NCI-H446 treated with DMSO at 0.1 percent for 48 hours (cell line): ENCODE results near the gene WDFY4.
A peak's percentile ranks its signal among the peaks of the same experiment; 100 is the strongest.

Source experiments
- DNase-seq: peaks from one replicate; lab custom pipeline; 2025; lab: John Stamatoyannopoulos, UW

The WDFY4 gene

DNA sequence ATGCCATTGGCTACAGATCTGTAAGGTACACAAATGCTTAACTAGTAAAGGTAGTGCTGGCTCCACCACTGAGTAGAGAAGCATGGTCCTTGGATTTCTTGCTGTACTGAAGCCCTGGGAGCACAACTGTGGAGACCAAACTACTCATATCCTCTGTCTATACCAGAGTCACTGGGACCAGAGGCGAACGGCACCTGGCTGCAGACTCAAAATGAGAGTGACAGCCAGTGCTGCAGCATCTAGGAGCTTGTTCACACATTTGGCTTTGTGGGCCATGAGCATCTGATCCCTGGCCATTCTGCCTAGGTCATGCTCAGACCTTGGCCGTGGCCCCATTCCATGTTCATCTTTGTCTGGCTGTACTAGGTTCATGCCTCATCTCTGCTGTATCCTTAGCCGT lies 223.1 kb downstream of the WDFY4 start:
- DNase-seq = no peak

DNA sequence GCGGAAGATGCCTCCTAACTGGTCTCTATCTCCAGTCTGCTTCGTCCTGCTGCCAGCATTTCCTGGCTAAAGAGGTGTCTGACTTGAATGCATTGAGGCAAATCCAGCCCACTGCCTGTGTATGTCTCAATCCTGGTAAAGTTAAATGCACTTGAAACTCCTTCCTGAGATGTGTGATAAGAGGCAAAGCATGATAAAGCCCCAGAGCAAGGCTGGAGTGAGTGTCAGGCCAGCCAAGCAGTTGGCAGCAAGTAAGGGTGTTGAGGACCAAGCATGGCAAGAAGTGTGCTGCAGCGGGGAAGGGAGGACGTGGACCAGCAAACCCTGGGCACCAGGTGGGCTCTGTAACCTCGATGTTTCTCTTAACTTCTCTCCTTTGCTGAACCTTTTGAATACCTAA lies 225.9 kb downstream of the WDFY4 start:
- DNase-seq = no peak

DNA sequence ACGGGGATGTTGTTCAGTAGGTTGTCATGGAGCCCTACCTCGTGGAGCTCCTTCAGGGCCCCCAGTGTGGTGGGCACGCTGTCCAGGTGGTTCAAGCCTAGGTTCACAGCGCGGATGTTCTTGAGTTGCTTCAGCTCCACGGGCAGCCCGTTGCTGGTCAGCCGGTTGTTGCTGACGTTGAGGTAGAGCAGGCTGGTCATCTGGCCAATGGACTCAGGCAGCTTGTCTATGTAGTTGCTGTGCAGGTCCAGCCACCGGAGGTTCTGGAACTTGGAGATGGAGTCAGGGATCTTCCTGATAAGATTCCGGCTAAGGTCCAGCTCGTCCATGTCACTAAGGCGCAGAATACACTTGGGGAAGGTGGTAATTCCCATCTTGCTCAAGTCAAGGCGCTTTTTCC lies 229.0 kb downstream of the WDFY4 start:
- no peak for DNase-seq

DNA sequence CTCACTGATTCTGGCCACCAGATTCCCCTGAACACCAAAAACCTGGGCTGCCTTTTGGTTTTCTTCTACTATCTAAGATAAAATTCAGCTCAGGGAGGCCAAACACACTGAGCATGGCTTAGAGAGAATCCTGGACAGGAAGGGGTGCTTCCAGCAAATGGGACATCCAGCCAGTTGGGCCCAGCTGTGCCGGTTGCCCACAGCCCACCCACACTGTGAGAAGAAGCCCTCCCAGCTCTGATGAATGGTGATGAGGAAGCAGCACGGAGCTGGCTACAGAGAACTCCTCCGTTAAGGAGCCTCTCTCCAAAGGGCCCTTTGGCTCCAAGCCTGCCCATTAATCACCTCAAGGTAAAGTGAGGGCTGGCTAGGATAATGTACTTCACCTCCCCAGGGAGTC lies 239.1 kb downstream of the WDFY4 start:
- DNase-seq = no peak

DNA sequence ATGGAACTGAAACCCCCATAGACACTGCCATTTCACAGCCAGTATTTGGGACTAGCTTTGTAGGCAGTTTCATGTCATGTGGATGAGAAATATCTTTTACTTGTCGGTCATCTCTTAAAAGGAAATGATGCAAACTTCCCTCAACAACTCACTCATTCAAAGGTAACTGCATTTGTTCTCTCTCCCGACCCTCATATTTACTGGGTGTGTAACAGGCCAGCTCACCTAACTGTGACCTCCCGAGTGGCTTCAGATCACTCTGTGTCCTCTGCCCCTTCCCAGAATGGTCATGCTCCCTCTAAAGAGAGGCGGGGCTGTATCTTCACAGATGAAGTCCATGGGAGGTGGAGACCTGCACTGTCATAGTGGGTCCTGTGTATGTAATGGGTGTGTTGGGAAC lies 240.3 kb downstream of the WDFY4 start:
- no peak for DNase-seq

DNA sequence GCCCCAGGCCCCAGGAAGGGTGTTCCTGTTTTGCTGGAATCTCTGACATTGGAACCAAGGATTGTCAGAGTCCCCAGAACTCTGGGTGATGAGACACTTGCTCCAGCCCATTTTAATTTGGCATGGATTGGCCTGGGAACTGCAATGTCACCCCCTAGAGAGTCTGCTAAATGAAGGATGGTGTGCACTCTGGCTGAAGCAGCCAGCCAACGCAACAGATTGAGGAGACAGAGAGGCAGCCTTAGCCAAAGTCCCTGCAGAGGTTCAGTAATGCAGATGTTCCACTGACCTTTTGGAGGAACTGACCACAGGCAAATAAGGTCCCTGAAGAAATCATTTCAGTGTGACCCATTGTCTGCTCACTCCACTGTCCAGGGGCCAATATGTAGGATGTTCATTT lies 241.6 kb downstream of the WDFY4 start:
- DNase-seq = no peak

DNA sequence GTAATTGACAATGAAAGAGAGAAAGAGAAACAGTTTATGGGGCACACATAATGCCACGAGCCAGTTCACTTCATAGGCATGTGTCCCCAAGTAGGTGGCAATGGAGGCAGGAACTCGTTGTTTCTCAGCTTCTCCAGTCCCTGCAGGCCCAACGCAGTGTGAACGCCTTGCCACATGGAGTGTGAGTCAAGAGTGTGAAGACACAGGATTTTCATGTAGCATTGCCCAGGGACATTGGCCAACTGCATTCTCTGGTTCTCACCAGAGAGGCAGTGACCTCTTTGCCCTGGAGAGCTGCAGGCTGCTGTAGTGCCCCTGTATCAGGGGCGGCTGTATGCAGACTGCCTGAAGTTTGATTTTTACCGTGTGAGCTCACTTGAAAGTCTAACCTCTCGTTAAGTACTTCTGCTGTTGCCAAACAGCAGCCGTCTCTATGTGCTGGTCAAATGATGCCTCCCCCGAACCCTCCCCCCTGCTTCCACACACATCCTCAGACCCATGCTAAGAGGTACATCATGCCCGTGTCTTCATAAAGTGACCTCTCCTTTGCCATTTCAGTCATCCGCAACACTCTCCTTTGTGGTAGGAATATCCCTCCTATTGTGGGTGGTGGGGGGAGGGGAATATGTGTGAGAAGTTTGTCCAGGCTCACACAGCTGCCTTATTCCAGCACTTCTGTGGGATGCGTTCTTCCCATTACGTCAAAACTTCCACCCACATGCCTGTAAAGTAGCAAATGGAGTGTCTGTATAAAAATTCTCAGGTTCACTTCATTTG lies 242.3 kb downstream of the WDFY4 start:
- DNase-seq = no peak

DNA sequence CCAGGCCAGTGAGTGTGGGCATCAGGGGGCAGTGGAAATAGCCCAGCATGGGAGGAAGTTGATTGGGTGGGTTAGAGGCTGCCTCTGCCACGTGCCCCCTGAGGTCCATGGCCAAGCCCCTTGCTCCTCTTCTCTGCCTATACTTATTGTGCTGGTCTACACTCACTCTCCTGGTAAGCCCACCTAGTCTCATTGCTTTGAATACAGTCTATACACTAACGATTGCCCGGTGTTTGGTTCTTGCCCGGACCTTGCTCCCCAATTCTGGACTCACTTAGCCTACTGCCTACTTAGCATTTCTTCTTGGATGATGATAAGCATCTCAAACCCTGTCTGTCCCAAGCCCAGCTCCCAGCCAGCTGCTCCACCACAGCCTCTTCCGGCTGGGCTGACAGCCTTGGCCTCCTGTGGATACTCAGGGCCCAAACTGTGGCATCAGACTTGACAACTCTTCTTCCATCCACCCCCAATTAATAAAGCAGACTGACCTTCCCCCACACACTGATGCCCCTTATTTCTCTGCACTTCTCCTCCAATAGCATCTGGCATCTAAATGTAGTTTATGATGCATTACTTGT lies 244.8 kb downstream of the WDFY4 start:
- no peak for DNase-seq

DNA sequence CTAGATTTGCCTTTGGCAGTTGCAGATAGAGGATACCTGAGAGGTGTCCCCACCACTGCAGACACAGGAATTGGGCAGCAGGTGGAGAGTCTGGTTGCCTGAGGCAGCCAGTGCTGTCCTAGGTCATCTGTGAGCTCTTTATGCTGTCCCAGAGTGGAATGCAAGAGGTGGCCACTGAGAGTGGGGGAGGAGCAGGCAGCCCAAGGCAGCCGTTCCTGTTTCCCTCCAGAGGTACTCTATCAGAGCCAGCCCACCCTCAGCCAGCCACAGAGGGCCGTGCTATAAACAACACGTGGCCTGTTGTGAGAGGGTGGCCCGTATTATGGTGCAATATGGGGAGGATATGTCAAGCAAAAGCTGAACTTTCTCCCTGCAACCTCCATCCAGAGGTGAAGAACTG lies 246.5 kb downstream of the WDFY4 start:
- DNase-seq = no peak

DNA sequence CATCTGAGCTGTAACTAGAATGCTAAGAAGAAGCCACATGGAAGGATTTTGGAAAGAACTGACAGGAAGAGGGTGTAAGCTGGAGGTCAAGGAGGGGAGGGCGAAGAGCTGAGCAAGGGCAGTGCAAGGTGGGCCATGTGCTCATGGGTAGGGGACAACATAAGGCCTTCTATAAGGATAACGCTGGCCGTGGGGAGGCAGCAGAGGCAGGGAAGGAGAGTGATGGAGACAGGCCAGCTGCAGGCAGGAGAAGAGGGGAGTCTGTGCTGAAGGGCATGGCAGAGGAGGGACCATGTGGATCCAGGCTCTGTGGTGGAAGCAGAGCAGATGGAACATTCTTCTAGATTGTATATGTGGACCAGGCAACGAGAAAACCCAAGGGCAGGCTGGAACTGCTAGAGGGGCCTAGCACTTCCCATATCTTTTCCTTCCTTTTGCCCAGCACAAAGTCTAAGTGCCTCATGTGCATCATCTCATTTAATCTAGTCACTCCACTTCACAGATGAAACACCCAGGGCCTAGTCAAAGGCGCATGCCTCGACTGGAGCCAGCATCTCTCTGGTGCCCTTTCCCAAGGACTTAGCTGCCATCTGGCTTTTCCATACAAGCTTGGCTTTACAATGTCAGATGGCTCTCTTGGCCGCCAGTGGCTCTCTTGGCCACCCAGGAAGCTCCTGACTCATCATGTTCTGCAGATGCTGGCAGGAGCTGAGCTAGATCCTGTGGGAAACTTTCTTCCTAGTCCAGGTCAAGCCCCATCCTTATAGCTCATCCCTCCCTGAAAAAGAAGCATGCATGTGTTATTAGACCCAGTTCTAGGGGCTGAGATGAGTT lies 248.4 kb downstream of the WDFY4 start:
- peak; percentile 89 for DNase-seq

DNA sequence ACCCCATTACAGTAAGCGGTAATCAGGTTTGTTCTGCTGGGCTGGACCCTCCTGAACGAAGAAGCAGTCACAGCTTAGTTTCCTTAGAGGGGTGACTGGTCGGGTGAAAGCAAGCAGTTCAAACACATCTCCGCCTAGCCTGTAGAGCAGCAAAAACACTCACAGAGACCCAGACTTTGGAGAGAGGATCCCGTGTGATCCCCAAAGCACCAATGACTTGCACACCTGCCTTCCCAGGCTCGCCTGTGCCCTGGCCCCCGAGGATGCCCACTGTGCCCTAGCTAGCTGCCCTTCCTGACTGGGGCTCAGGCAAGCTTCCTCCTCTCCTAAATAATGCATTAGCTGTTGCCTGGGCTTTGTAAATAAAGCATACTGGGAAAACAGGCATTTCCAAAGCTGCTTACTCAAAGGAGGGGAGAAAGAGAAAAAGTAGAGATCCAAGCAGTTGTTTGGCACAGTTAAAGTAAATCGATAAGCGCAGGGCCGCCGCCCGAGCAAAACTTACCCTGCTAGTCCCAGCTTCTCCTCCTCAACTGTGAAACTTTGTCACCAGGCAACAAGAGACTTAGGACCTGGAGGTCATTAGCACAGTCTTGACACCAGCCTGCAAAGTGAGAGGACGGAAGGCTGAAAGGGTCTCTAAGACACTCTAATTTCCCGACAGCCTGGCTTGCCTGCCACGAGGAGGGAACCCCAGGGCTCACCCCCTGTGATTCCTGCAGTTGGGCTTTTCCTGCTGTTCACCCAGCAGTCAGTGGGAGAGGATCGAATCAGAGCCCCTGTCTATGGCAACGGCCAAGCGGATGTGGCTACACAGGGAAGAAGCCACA lies 250.2 kb downstream of the WDFY4 start:
- no peak for DNase-seq

DNA sequence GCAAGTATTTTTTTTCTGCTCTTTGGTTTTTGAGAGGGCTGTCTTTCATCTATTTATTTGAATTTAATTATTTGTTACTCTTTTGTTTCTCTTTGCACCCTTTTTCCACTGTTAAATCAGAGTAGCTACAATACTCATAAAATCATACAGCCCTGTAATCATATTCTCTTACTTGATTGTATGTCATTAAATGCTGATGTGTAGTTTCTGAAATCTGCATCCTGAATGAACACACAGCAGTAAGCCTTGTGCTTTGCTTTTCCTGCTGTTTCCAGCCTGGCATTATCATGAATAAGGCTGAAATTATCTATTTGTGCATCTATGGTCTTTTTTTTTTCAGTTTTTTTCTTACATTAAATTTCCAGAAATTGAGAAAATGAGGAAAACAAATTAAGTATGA lies 250.9 kb downstream of the WDFY4 start:
- DNase-seq = no peak

DNA sequence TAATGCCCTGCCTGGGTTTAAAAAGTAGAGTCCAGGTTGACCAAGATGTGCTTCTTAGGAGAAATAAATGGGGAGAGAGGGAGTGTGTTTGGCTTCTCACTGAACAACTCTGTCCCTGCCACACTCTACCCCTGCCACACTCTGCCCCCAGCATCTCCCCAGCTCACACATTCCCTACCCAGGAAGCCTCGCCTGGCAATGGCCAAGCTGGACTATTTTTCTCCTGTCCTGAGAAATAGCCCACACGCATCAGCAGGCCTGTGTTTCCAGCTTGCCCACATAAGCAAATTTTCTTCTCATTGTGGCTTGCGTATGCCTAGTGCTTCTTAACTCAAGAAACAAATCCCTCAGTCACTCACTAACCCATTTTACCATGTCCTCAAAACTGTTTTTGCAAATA lies 253.1 kb downstream of the WDFY4 start:
- no peak for DNase-seq

DNA sequence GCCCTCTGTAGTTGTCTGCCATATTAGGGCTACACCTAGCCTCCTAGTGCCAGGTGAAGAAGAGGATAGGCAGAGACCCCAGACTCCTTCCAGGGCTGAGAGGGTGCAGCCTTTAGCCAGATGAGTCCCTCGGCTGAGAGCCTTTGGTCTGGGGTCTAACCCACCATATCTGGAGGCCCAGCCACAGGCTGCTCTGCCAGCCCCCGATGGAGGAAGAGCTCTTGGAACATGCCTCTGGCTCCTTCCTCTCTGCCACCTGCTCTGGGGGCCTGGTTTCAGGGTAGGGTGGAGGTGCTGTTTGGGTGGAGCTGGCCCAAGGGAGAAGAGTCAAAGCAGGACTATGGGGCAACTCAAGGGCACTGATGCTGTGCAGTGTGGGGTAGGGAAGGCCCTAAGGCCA lies 253.6 kb downstream of the WDFY4 start:
- DNase-seq = no peak

DNA sequence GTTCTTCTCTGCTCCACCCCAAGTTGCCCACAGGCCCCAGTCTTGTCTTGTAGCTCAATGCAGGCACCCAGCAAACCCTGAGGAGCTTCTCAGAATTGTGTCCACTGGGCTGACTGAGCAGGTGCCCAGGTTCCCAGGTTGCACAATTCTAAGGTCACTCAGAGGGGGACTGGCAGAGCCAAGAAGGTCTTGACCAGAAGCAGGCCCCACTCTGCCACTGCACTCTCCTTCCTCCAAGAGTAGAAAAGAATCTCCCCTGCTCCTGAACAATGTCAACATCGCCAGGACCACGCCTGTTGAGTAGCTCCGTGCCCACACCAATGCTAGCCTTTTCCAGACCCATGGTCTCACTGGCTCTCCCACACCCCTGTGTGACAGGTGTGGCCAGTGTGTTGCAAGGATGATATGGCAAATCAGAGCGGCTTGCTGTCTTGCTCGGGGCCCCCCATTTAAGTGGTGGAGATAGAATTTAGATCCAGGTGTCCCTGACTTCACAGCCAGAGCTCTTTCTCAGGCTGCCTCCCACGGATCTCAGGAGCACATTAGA lies 254.4 kb downstream of the WDFY4 start:
- DNase-seq = no peak

DNA sequence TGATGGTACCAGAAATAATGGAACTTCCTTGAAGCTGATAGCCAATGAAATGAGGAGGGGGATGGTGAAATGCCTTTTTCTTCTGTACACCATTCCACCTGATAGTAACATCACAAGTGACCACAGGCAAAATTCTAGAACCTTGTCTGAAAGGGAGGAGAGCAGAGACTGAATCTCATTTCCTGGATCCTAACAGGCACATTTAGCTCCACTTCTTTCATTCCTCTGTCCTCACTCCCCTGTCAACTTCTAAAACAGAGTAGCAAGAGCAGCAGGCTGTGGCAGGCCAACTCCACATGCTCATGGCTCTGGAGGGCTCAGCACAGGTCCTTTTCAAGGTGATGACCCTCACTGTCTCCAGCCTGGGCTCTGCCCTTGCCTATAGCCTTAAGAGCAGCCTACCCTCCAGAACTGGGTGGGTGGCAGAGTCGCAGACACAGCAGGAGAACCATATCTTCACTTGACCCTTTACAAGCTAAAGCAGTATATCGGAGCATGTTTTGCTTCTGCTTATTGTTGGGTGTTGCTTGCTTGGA lies 255.2 kb downstream of the WDFY4 start, which contains the start of gene LRRC18:
TSS of gene LRRC18 (minus strand) at position 51 of the 536 bp plus-strand sequence. CDS start 25,685 bp downstream, outside the sequence.
- no peak for DNase-seq

DNA sequence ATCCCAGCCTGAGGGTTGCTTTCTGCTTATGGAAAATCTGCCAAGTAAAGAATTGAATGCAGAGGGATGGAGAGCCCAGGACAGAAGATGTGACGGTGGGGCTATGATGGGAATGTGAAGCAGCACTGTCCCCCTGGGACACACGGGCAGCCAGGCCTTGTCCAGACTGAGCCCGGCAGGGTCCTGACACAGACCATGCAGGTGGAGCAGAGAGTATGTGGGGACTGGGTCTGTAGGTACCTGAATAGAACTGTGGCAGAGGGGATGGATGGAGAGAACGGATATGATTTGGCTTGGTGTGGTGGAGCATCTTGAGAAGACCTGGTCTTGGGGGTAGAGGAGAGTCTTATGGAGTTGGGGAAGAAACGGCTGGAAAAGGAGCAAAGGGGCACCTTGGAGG lies 255.7 kb downstream of the WDFY4 start:
- DNase-seq = no peak

DNA sequence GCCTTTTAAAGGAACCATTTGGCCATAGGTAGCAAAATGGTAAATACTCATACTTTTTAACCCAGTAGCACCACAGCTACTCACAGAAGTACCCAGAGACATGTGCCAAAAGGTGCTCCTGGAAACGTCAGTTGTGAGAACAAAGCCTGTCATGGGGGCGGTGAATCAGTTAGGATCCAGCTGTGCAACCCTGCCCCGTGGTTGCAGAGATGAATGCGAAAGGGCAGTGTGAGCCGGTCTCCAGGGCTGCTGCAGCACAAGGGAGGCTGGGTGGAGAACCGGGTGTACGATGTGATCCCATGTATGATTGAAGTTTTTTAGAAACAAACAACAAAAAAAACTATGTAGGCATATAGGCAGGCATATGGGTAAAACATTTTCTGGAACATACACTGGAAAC lies 256.3 kb downstream of the WDFY4 start:
- no peak for DNase-seq

DNA sequence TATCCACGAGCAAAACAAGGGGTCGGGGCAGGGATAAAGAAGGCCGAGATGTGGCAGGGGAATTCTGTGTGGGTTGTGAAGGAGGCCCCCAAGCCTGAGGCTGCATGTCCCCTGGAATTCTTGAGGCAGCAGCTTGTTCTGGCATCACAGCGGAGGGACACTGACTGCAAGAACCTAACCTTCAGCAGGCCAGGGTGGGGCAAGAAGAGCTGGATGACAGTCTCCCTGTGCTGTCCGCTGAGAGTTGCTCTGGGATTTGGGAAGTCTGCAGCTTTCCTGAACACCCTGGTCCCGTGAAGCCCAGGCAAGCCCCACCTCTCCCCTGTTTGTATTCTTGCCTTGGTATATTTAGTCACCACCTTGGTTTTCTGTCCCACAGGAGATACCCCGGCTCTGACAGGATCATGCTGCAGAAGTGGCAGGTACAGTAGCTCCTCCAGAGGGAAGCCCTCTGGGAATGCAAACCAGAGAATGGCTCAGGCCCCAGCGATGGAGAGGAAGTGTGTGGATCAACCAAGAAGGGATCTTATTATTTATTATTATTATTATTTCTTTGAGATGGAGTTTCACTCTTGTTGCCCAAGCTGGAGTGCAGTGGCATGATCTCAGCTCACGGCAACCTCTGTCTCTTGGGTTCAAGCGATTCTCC lies 256.9 kb downstream of the WDFY4 start:
- DNase-seq = no peak

DNA sequence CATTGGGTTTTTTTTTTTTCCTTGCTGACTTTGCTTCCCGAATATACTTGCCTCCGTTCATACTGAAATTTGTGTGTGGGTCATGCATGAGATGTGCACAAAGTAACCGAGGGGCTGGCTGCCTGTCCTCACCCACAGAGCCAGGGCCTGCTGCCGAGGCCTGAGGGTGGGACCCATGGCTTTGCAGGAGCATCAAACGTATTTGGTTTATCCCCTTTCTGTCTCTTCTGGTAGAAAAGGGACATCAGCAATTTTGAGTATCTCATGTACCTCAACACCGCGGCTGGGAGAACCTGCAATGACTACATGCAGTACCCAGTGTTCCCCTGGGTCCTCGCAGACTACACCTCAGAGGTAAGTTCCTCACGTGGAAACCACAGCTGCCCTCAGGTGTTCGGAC lies 258.4 kb downstream of the WDFY4 start:
- no peak for DNase-seq

DNA sequence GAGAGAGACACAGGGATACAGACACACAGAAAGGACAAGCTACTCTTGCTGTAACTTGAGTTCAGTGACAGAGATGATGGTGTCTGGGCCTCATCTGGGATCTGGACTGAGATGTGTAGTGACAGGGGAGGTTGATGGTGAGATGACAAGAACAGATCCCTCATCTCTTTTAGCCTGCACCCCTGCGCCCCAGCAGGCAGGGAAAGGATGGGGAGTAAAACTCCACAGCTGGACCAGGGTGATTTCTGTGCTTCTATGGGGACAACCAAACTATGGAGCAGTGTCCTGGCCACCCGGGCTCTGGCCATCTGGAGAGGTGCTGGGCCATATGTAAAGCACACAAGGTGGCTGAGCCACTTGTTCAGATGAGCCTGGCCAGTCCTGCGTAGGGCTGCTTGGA lies 259.5 kb downstream of the WDFY4 start:
- DNase-seq = no peak
